Activated CD8-positive, alpha-beta memory T cell treated with anti-CD3 and anti-CD28 coated beads, Interleukin-2, amount 50 U/mL, for 4 hours (primary cell): ENCODE results near the gene RNFT2.
"Not testable (repeated sequence)": the region's sequence is repeated elsewhere in the genome, so short reads cannot be mapped to it uniquely, and the experiment has no call there.

Experiments used
- DNase-seq: peaks from one replicate; pipeline ENCODE4 v3.0.0-alpha.2; 2020

Gene RNFT2

DNA sequence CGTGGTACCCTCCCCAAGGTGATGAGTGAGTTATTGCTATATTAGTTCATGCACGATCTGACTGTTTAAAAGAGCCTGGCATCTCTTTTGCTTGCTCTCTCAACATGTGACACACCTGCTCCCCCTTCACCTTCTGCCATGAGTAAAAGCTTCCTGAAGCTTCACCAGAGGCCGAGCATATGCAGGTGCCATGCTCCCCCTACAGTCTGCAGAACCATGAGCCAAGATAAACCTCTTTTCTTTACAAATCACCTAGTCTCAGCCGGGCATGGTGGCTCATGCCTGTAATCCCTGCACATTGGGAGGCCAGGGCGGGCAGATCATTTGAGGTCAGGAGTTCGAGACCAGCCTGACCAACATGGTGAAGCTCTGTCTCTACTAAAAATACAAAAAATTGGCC is 61.8 kb downstream of the RNFT2 start:
- no peak for DNase-seq

DNA sequence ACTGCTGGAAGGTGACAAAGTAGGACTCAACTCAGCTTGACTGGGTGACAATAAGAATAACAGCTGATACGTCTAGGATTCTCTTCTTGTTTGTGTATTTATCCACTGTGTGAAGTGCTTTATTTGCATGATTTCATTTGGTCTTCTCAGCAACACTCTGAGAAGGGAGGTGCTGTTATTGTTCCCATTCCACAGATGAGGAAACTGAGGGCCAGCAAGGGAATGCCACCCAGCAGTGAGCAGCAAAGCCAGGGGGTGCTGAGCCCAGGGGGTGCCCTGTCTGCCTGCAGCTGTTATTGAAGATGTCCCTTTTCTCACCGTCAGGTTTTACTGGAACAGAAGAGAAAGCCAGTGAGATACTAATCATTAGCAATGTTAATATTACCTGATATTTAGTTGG is 62.8 kb downstream of the RNFT2 start:
- no peak for DNase-seq

DNA sequence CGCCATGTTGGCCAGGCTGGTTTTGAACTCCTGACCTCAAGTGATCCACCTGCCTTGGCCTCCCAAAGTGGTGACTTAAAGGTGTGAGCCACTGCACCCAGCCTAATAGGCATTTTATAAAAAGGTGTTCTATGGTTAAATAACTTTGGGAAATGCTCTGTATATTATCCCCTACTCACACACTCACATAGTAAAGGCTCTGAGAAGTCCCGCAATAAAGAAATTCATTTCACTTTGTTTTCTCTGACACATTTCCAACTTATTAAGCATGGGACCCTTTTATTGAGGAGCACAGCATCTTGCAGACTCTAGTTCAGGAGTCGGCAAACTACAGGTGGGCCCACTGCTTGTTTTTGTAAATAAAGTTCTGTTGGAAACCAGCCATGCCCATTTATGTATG is 63.9 kb downstream of the RNFT2 start:
- DNase-seq, result no peak

DNA sequence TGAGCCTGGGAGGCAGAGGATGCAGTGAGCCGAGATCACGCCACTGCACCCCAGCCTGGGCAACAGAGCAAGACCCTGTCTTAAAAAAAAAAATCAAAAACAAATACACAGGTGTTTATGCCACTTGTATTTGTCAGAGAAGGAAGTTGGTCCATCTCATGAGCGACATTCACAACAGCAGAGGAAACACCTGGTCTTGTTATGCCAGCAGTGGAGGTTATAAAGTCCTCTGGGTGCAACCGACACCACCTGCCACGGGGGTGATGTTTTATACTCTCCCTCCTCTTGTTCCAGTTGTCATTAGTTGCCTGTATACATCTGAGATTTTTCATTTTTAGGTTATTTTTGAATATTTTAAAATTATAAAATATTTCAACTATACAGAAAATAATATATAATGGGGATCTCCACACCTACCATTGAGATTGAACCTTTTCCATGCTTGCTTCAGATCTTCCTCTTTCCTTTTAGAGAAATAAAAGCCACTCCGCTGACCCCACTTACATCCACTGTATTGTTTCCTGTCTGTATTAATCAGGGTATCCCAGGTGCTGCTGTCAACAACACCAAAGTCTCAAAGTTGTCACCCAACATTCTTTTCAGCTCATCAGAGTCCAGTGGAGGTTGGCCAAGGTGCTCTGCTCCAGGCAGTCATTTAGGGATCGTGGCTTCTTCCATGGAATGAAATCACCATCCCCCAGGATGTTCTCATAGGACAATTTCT is 65.1 kb downstream of the RNFT2 start:
- DNase-seq, result no peak

DNA sequence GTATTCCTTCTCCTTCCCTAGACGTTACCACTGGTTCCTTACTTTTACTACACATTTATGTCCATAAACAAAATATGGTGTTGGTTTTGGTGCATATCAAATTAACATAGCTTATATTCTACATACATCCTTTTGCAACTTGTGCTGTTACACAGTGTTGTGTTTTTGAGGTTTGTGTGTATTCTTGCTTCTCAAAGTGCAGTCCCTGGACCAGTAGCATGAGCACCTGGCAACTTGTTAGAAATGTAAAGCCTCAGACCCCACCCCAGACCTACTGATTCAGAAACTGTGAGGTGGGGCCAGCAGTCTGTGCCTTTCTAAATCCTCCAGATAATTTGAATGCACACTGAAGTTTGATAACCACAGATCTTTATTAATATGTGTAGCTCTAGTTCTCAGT is 65.9 kb downstream of the RNFT2 start:
- no peak for DNase-seq

DNA sequence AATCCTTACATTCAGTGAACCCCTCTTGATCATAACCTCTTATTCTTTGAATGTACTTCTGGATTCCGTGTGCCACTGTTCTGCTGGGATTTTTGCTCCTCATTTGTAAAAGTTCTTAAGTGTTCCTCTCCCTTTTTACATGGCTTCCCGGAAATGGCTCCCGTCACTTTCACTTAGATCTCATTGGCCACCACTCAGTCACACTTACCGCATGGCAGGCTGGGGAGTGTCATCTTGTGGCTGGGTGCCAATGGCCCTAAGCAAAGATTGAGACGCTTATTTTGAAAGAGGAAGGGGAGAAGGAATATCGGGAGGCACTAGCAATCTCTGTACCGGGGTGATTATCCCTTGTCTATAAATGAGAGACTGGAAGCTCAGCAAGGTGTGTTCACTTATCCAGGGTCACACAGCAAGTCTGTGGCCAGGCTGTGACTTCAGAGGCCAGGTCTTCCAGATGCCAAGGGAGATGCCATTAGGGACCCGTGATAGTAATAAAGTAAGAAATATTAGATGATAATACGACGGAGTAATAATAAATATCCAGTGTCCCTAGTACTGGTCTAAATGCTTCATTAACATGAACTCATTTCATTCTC is 68.8 kb downstream of the RNFT2 start:
- DNase-seq, result no peak

DNA sequence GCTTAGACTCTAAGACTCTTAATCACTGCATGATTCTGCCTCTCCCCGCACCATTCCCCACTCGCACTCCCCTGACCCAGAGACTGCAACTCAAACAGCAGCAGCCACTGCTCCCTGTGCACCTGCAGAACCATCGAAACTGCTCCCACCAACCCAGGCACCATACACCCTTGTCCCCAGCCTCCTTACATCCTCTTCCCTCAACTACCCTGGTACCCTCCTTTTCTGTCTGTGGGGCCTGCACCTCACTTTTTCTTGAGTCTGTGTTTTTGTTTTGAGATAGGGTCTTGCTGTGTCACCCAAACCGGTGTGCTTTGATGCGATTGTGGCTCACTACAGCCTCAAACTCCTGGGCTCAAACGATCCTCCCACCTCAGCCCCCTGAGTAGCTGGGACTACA is 69.4 kb downstream of the RNFT2 start:
- DNase-seq, result no peak

DNA sequence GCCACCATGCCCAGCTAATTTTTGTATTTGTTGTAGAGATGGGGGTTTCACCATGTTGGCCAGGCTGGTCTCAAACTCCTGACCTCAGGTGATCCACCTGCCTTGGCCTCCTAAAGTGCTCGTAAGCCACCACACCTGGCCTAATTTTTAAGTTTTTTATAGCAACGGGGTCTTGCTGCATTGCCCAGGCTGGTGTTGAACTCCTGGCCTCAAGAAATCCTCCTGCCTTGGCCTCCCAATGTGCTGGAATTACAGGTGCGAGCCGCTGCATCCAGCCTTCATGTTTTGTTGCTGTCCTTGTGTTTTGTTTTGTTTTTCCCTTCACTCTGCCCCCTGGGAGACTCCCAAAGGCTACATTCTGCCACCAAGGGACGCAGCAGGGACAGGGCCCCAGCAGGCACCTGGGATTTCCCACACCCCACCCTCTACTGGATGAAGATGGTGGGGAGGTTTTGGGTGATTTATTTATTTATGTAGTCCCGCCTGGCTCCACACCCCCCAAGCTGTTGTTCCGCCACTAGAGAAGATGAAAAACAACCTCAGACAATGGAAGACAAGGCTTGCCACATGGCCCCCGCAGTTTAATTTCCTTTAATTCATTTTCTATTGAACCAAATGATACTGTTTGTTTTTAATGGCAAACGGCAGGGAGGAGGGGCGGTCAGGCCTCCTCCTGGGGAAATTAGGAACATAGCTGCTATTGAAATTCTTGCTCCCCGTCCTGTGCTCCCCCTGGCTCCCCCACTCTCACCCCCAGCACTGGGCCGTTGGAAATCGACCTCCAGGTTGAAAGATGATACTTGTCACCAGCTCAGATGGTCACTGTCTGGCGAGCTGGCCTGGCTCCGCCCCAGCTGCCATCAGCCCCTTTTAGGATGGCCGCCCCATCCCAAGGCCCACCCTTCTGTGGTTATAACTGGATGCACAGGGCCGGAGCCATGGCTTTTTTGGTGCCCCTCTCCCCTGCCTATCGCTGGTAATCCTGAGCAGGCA is 70.3 kb downstream of the RNFT2 start:
- DNase-seq, result no peak

DNA sequence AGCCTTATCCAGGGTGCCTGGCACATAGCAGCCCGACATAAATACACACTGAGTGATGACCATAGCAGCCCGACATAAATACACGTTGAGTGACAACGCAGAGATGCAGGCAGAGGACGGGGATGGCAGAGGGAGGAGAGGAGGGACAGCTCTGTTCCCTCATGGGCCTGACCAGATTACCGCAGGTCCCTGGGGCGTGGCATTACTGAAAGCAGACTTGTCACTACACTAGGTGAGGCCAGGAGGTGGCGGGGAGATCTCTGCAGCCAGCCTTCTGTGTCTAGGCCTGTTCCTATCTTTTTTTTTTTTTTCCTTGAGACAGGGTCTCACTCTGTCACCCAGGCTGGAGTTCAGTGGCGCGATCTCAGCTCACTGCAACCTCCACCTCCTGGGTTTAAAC is 74.1 kb downstream of the RNFT2 start:
- no peak for DNase-seq

DNA sequence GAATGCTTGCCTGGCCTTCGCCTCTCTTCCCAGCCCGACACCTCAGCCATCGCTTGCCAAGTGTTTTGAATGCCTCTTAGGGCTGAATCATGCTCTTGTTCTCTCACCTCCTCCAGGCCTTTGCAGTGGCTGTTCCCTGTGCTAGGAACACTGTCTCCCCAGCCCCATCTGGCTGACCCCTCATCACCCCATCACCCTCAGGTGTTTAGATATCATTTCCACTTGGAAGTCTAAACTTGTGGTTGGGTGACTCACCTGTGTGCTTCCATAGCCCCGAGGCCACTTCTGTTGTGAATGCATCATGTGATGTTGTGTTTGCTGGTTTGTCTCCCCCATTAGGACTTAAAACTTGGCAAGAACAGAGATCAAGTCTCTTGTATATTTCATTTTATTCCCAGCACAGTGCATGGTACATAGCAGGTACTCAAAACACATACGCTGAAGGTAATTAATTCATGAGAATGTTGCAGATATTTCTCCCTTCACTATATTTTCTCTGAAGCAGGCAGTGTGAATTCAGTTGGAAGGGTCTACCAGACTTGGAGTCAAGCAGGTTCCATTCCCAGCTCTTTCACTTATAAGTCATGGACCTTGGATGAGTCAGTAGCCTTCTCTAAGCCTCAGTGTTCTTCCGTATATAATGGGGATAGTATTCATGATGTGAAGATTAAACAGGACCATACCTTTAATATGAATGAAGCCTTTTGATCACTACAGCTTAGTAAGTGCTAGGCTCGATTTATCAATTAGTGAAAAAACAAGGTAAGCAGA is 75.3 kb downstream of the RNFT2 start:
- no peak for DNase-seq

DNA sequence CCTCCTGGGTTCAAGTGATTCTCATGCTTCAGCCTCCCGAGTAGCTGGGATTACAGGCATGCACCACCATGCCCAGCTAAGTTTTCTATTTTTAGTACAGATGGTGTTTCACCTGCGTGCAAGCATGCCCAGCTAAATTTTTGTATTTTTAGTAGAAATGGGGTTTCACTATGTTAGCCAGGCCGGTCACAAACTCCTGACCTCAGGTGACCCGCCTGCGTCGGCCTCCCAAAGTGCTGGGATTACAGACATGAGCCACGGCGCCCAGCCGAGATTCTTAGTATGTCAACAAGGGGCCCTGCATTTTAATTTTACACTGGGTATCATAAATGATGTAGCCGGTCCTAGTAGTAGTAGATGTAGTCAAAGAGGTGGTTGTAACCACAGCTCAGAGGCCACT is 76.7 kb downstream of the RNFT2 start:
- not testable (repeated sequence) for DNase-seq

DNA sequence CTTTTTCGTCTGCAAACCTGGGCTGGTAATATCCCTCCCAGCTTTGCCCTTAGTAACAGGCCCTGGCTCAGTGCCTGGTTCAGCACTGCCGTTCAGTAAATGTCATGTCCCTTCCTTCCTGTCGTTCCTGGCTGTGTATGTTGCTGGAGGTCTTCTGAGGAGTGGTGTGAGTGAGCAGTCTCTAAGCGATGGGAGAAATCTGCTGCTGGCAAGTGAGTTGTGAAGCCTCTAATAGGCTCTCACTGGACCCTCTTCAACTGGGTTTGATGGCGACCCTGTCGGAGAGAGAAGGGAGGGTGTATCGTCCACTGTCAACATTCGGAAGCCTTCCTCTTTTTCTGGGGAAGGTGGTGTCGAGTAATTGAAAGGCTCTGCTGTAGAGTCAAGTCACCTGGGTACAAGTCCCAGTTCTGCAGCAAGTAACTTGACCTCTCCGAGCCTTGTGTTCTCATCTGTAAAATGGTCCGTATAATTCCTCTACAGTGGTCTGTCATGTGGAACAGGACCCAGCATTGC is 80.3 kb downstream of the RNFT2 start:
- DNase-seq, result peak; percentile 17

DNA sequence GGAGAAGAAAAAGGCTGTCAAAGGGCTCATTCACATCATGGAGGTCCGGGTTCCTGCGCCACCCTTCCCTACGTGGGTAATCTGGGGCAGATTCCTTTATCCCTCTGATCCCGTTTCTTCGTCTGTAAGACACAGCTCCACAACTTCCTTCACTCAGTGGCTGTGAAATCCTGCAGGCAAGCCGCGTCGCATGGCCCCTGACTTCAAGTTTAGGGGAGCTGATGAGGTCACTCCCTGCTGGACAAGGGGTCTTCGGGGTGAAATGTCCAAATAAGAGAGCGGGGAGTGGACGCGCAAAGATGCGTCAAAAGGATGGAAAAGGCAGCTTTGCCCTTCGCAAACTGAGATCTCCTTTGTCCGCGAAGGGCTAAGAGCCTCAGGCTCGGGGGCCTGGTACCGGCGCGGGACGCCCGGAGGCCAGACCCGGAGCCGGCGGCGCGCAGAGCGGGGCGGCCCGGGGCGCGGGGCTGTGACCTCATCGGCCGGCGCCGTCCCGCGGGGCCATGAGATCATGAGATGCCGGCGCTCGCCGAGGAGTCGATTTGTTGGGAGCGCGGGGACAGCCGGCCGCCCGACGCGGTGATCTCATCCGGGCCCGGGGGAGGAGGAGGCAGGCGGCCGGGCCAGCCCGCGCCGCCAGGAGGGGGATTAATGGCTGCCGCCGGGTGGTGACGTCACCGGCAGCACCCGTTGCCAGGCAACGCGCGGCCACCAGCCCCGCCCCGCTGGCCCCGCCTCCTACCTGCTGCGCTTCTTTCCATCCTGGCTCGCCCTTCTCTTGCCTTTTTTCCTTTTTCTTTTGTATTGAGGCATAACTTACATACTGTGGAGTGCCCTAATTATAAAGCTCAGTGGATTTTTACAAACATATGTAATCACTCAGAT is 81.1 kb downstream of the RNFT2 start:
- peak; percentile 92 for DNase-seq

DNA sequence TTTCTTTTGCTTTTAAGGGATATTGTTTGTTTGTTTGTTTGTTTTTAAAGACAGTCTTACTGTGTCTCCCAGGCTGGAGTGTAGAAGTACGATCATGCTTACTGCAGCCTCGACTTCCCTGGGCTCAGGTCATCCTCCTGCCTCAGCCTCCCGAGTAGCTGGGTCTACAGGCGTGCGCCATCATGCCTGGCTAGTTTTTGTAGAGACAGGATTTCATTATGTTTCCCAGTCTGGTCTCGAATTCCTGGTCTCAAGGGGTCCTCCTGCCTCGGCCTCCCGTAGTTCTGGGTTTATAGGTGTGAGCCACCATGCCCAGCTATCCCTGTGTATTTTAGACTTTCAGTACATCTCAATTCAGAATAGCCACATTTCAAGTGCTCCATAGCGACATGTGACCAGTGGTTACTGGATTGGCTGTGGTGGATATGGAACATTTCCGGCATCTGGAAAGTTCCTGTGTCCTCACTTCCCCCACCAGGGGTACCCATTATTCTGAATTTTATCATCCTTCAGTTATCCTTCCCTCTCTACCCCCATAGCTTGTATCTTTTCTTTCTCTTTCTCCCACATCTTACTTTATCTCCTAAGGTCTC is 82.0 kb downstream of the RNFT2 start:
- no peak for DNase-seq

DNA sequence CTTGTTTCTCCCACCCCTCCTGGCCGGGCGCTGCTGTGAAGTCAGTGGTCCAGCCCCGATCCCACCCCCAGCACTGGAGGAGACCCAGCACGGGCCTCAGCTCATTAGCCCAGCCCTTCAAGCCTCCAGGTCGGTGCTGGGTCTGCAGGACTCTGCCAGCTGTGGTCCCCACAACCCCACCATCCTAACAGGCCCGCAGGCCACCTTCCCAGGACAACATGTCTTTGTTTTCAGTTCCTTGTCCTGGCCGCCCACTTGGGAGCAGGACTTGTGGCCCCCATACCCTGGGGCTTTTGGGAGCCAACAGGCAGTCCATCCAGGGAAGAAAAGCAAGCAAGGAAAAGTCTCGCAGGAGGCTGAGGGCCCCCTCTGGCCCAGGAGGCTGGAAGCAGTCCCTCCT is 83.2 kb downstream of the RNFT2 start:
- DNase-seq, result no peak

DNA sequence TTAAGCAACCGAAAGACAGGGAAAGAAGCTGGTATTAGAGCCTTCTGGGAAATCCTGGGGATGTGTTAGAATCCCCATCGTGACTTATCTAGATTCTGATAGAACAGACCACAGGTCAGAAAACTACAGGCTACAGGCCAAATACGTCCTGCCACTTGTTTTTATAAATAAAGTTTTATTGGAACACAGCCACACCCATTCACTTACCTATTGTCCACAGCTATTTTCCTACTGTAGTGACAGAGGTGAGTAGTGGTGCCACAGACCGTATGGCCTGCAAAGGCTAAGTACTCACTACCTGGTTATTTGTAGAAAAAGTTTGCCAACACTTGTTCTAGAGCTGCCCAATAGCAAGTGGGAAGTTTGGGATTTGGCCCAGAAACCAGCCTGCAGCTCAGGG is 89.3 kb downstream of the RNFT2 start:
- DNase-seq, result no peak

DNA sequence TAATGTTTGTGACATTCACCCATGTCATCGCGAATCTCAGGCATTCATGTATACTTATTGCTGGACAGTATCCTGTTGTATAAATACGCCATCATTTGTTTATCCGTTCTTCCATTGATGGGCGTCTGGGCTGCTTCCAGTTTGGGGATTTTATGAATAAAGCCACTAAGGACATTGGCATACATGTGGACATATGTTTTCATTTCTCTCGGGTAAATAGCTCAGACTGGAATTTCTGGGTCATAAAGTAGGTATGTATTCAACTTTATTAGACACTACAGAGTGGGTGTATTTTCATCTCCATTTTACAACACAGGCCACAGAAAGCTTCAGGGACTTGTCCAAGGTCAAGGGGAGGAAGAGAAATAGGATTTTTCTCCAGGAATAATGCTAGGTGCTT is 94.2 kb downstream of the RNFT2 start:
- DNase-seq, result no peak

DNA sequence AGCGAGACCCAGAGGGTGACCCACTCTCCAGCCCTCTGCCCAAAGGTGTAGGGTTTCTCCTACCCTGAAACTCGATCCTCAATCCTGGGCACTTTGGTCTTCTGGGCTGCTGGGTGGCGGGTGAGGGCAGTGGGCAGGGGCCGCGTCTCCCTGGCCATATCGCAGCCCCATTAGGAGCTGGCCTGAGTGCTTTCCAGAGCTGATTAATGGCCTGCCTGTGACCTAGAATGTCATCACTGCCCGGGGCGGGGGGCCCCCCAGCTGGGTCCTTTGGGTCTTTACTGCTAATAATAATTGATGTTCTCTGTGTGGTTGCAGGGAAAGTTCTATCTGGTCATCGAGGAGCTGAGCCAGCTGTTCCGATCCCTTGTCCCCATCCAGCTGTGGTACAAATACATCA is 95.4 kb downstream of the RNFT2 start:
- DNase-seq, result no peak

DNA sequence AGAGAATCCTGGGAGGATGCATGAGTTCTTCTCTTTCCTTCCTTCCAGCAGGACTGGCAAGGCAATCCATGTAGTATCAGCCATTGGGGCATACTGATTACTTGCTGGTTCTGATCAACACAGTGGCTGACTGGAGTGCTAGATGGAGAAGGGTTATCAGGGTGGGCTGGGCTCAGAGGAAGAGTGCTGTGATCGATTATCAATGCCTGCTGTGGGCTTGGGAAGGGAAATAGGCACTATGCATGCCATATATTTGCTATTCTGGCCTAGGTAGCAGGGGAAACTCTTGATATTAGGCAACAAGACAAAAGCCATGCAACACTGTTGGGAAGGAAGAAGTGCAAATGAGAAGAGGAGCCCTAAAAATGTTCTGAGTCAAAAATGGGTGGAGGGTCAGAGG is 97.4 kb downstream of the RNFT2 start:
- DNase-seq, result no peak

DNA sequence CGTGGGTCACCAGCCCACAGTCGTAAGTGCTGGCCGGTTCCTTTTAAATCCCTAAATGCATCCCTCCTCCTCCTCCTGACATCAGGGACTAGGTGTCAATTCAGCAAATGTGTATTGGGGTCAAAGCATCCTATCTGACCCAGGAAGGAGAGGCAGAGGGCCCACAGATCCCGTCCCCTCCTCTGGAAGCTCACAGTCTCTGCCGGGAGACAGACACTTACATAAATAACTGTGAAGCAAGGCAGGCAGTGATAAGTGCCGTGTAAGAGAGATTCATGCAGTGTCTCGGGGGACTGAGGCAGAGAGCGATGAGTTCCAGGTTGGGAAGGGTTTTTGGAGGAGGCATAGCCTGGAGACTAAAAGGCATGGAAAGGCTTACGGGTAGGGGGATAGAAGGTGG is 99.0 kb downstream of the RNFT2 start:
- DNase-seq, result no peak

DNA sequence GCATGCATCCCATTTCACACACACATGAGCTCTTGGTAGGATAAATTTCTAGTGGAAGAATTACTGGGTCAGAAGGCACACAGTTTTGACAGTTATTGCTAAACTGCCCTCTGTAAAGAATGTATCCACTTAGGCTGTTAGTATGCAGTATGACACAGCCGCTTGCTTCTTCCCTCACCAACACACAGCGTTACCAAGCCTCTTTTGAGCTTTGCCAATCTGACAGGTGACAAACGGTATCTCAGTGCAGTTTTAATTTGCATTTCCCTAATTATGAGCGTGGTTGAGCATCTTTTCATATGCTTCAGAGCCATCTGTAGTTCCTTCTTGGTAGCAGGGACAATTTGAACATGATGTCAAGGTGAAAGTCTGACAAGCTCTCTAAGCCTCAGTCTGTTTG is 100.2 kb downstream of the RNFT2 start:
- DNase-seq, result no peak
